SU-DHL-6 (cell line): Measurements from ENCODE around the gene SLC8A1.

Experiments
- H2AFZ ChIP-seq: fragments of 200-600 bp; sonication (generic); 2 replicates; pipeline ENCODE4 v1.6.1; 2014; ENCODE audit warnings: low read depth, mild to moderate bottlenecking, moderate library complexity, mixed read lengths, antibody characterized with exemption, low read length; ENCODE audit not compliant: severe bottlenecking
- H3F3A ChIP-seq: fragments of 200-600 bp; shearing (Covaris generic); 2 replicates; pipeline ENCODE4 v1.6.0; 2016; ENCODE audit warnings: antibody characterized with exemption, mild to moderate bottlenecking; ENCODE audit not compliant: insufficient read depth
- H3K27ac ChIP-seq: fragments of 200-600 bp; sonication (generic); 2 replicates; pipeline ENCODE4 v1.5.1; 2016; ENCODE audit warnings: low read depth, mild to moderate bottlenecking, low read length, moderate library complexity, mixed read lengths
- H3K27me3 ChIP-seq: fragments of 200-600 bp; sonication (generic), shearing (Covaris generic); 2 replicates; pipeline ENCODE4 v1.6.0; 2014; ENCODE audit warnings: mild to moderate bottlenecking, low read length
- H3K36me3 ChIP-seq: fragments of 200-600 bp; sonication (generic); 2 replicates; pipeline ENCODE4 v1.6.1; 2014; ENCODE audit warnings: mild to moderate bottlenecking, low read length, mixed read lengths
- H3K4me2 ChIP-seq: fragments of 300-600, 200-600 bp; shearing (Covaris generic), sonication (generic); 2 replicates; pipeline ENCODE4 v1.6.0; 2014; ENCODE audit warnings: low read length, low read depth, mild to moderate bottlenecking; ENCODE audit not compliant: poor library complexity, severe bottlenecking
- H3K4me3 ChIP-seq: fragments of 200-600 bp; sonication (generic); 2 replicates; pipeline ENCODE4 v1.5.1; 2014; ENCODE audit warnings: antibody characterized with exemption, low read length, mild to moderate bottlenecking, mixed read lengths; ENCODE audit not compliant: insufficient read depth, poor library complexity, severe bottlenecking
- H3K79me2 ChIP-seq: fragments of 200-600 bp; sonication (generic); 2 replicates; pipeline ENCODE4 v1.6.1; 2014; ENCODE audit warnings: mild to moderate bottlenecking, low read length, moderate library complexity; ENCODE audit not compliant: insufficient read depth
- H3K9ac ChIP-seq: fragments of 200-600 bp; sonication (generic); 2 replicates; pipeline ENCODE4 v1.7.0; 2014; ENCODE audit warnings: mild to moderate bottlenecking, low read length
- H3K9me2 ChIP-seq: fragments of 200-600 bp; sonication (generic); replicated peaks from 2 replicates; pipeline ENCODE4 v1.6.1; 2014; ENCODE audit warnings: low read length; ENCODE audit not compliant: insufficient read depth
- H3K9me3 ChIP-seq: fragments of 200-600 bp; sonication (generic); 2 replicates; pipeline ENCODE4 v1.6.1; 2014; ENCODE audit warnings: low read length, mixed read lengths; ENCODE audit not compliant: insufficient read depth
- H4K20me1 ChIP-seq: fragments of 200-600 bp; sonication (generic); 2 replicates; pipeline ENCODE4 v1.6.1; 2014; ENCODE audit warnings: low read depth, mild to moderate bottlenecking, antibody characterized with exemption, low read length, moderate library complexity, mixed read lengths
- CTCF ChIP-seq: fragments of 200-600 bp; sonication (generic); IDR thresholded peaks from one replicate; pipeline ENCODE4 v1.5.1; 2017; ENCODE audit warnings: antibody characterized with exemption, mild to moderate bottlenecking, low read length, moderate library complexity; ENCODE audit not compliant: insufficient read depth, poor library complexity, severe bottlenecking
- EZH2phosphoT487 ChIP-seq: fragments of 200-600 bp; sonication (generic), shearing (Covaris generic); conservative IDR thresholded peaks from 2 replicates; pipeline ENCODE4 v1.6.1; 2018; ENCODE audit warnings: mild to moderate bottlenecking, antibody characterized with exemption, low read length, moderate library complexity, mixed read lengths

The SLC8A1 gene

GRCh38 chr2:40160751-40161218, 291.1 kb downstream of the SLC8A1 start:
- H3F3A ChIP-seq, result no peaks in the 10 kb centered on the region
- TF ChIP-seq CTCF (no peak), EZH2phosphoT487 (no peak)
- H3K36me3 ChIP-seq, result no peaks in the 10 kb centered on the region
- no peaks in the 10 kb centered on the region for H3K9me2 ChIP-seq
- H3K4me3 ChIP-seq, result no peak overlapping the region
- no peaks in the 10 kb centered on the region for H3K79me2 ChIP-seq
- H3K27ac ChIP-seq, result no peak overlapping the region
- no peak overlapping the region for H2AFZ ChIP-seq
- H3K9ac ChIP-seq, result no peak overlapping the region
- H3K9me3 ChIP-seq, result no peaks in the 10 kb centered on the region
- H3K4me2 ChIP-seq, result no peak overlapping the region
- no peaks in the 10 kb centered on the region for H4K20me1 ChIP-seq
- H3K27me3 ChIP-seq, result no peaks in the 10 kb centered on the region

GRCh38 chr2:40159333-40159732, 292.6 kb downstream of the SLC8A1 start:
- Histone ChIP-seq H3K36me3 (no peaks in the 10 kb centered on the region), H3K79me2 (no peaks in the 10 kb centered on the region), H3K4me2 (no peak overlapping the region), H3K9me2 (no peaks in the 10 kb centered on the region), H3K4me3 (no peak overlapping the region), H2AFZ (no peak overlapping the region), H3K27ac (no peak overlapping the region), H3K9me3 (no peaks in the 10 kb centered on the region), H4K20me1 (no peaks in the 10 kb centered on the region), H3K9ac (no peak overlapping the region), H3K27me3 (no peaks in the 10 kb centered on the region), H3F3A (no peaks in the 10 kb centered on the region)
- TF ChIP-seq EZH2phosphoT487, result no peak
- no peak for TF ChIP-seq CTCF

- H3K27me3 ChIP-seq, result no peaks in the 10 kb centered on the region
- no peaks in the 10 kb centered on the region for H3K9me2 ChIP-seq
- H3K79me2 ChIP-seq, result no peaks in the 10 kb centered on the region
- no peaks in the 10 kb centered on the region for H4K20me1 ChIP-seq
- TF ChIP-seq CTCF (no peak), EZH2phosphoT487 (no peak)
- no peaks in the 10 kb centered on the region for H3F3A ChIP-seq
- no peak overlapping the region for H3K4me3 ChIP-seq
- H3K36me3 ChIP-seq, result no peaks in the 10 kb centered on the region
- H3K9me3 ChIP-seq, result no peaks in the 10 kb centered on the region
- H3K27ac ChIP-seq, result no peak overlapping the region
- no peak overlapping the region for H3K4me2 ChIP-seq
- no peak overlapping the region for H2AFZ ChIP-seq
- H3K9ac ChIP-seq, result no peak overlapping the region
Measured at GRCh38 chr2:40158781-40159180, 293.1 kb downstream of the SLC8A1 start.

- TF ChIP-seq EZH2phosphoT487 (no peak), CTCF (no peak)
- Histone ChIP-seq H3K9me3 (no peaks in the 10 kb centered on the region), H3K27ac (no peak overlapping the region), H3K9me2 (no peaks in the 10 kb centered on the region), H3K4me2 (no peak overlapping the region), H3K4me3 (no peak overlapping the region), H3K36me3 (no peaks in the 10 kb centered on the region), H2AFZ (no peak overlapping the region), H4K20me1 (no peaks in the 10 kb centered on the region), H3F3A (no peaks in the 10 kb centered on the region), H3K9ac (no peak overlapping the region), H3K79me2 (no peaks in the 10 kb centered on the region), H3K27me3 (no peaks in the 10 kb centered on the region)
Measured at GRCh38 chr2:40155728-40156127, 296.2 kb downstream of the SLC8A1 start.
